ENCODE data around the gene PTCHD1.

PTCHD1 gene

DNA sequence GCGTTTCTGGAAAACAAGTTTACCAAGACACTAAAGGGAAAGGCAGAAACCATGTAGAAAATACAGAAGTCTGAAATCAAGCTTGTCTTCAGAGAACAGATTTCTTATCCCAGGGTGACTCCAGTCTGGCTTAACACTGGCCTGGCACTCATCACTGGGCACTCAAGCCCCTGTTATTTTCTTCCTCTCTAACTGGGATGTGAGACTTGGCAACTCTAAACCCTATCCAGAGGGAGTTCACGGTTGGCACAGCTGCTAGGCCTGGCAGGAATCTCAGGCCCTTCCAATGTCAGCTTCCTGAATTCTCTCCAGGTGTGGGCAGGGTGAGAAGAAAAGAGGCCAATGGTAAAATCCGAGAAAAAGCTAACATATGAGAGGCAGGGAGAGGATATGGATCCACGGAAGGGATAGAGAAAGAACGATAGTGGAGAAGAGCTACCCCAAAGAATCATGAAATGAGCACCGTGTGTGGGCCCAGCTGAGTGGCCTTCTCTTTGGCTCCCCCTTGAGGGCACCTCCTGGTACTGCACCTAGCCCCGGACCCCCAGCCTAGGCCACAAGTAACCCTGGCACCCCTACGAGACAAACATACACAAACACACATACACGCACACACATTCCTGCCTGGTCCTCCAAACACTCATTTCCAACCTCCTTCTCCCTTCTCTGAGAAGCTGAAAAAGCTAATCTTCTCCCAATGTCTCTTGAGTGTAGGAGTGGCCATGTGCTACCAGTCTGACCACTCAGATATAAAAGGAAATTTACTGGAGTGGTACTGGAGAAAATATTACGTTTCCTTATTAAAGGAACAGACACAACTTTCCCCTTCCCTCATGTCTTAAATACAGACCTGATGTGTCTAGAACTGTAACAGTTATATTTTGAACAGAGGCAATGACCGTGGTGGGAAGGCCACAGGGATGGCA, 16.6 kb upstream of the PTCHD1 start:
- FAIRE-seq (peak; percentile 85), DNase-seq (ENCODE audit: insufficient read length, low spot score) (no peak)
- TF ChIP-seq POU2F2 (IDR thresholded peaks at IDR 0.05; ENCODE audit: low read depth, low read length) (no peak), SPI1 (IDR thresholded peaks at IDR 0.05; ENCODE audit: low read depth, low read length) (no peak), POLR2A (IDR thresholded peaks at IDR 0.05; ENCODE audit: low read depth, low read length) (no peak), TAF1 (IDR thresholded peaks at IDR 0.05; ENCODE audit: low read depth, low read length) (no peak), POLR2AphosphoS5 (IDR thresholded peaks at IDR 0.05; ENCODE audit: low read depth, low read length) (no peak), PAX5 (IDR thresholded peaks at IDR 0.05; ENCODE audit: insufficient read depth, low read length, severe bottlenecking) (no peak)

DNA sequence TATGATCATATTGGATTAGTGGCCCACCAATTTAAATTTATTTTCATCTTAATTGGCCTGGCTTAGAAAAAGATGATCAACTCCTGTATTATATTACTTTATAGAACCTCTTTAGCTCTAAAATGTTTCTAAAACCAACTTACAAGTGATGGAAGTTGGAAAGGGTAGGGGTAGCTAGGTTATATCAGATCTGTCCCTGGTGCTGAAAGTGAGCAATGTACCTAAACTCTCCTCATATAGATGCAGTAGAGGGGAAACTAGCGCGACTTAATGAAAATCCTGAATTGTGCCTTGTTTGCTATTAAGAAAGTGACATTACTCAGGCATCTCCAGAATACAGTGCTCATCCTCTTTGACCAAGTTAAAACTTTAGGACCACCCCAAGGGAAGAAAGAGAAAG, 7.5 kb upstream of the PTCHD1 start:
- FAIRE-seq: no peak
- no peak for DNase-seq (ENCODE audit: insufficient read length, low spot score)
- TF ChIP-seq TAF1 (IDR thresholded peaks at IDR 0.05; ENCODE audit: low read depth, low read length): no peak
- no peak for TF ChIP-seq POLR2A (IDR thresholded peaks at IDR 0.05; ENCODE audit: low read depth, low read length)
- TF ChIP-seq SPI1 (IDR thresholded peaks at IDR 0.05; ENCODE audit: low read depth, low read length): no peak
- no peak for TF ChIP-seq POU2F2 (IDR thresholded peaks at IDR 0.05; ENCODE audit: low read depth, low read length)
- no peak for TF ChIP-seq PAX5 (IDR thresholded peaks at IDR 0.05; ENCODE audit: insufficient read depth, low read length, severe bottlenecking)
- no peak for TF ChIP-seq POLR2AphosphoS5 (IDR thresholded peaks at IDR 0.05; ENCODE audit: low read depth, low read length)

DNA sequence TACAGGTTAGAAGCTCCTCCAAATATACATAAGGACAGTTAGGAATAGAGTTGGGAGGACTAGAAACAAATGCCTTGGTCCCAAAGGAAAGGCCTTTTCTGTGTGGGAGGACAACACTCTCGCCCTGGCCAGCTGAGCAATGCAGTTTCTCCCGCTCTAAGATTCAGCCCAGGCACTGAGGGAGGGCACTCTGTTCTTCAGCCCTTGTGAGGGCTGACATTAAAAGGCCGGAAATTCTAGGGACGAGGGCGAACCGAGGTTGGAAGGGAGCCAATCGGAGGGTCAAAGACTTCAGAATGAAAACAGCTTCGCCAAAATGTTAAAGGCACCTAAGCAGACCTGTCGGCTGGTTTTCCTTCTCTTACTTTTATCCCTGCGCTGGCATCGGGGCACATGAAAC, 2.9 kb upstream of the PTCHD1 start:
- no peak for TF ChIP-seq SPI1 (IDR thresholded peaks at IDR 0.05; ENCODE audit: low read depth, low read length)
- no peak for TF ChIP-seq POLR2AphosphoS5 (IDR thresholded peaks at IDR 0.05; ENCODE audit: low read depth, low read length)
- no peak for TF ChIP-seq POU2F2 (IDR thresholded peaks at IDR 0.05; ENCODE audit: low read depth, low read length)
- TF ChIP-seq PAX5 (IDR thresholded peaks at IDR 0.05; ENCODE audit: insufficient read depth, low read length, severe bottlenecking): no peak
- TF ChIP-seq POLR2A (IDR thresholded peaks at IDR 0.05; ENCODE audit: low read depth, low read length): no peak
- TF ChIP-seq TAF1 (IDR thresholded peaks at IDR 0.05; ENCODE audit: low read depth, low read length): no peak
- no peak for DNase-seq (ENCODE audit: insufficient read length, low spot score)
- FAIRE-seq: no peak

DNA sequence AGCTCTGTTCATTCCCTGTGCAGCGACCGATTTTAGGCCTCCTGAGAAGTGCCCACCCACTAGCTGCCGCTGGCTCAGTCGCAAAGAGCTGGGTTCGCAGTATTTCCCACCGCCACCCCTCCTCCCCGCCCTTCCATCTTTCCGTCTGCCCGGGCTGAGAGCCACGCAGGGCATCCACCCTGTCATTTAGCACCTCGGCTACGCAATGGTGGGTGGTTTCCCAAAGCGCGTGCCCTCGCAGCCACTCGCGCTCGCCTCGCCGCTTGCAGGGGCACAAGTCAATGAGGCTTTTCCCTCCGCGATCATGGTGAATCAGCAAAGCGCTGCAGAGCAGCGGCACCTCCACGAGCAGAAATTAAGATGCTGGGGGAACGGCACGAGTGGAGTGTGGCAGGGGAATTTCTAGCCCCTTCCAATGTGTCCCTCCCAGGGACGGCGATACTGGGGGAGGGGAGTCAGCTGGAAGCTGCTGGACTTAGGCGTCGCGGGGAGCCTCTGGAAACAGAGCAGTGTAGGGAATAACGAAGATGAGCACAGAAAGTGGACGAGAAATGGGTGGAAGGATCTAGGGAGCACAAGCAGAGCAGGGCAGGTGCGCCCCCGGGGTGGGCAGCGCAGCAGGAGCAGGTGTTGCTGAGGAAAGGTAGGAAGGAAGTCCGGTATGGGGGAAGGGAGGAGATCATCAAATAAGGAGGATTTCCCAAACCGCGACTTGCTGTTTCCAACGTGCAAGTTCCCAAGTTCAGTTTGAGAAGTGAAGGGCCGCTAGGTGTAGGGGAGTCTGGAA, 2.4 kb upstream of the PTCHD1 start:
- FAIRE-seq (no peak), DNase-seq (ENCODE audit: insufficient read length, low spot score) (no peak)
- TF ChIP-seq POLR2A (IDR thresholded peaks at IDR 0.05; ENCODE audit: low read depth, low read length) (no peak), PAX5 (IDR thresholded peaks at IDR 0.05; ENCODE audit: insufficient read depth, low read length, severe bottlenecking) (no peak), SPI1 (IDR thresholded peaks at IDR 0.05; ENCODE audit: low read depth, low read length) (no peak), POU2F2 (IDR thresholded peaks at IDR 0.05; ENCODE audit: low read depth, low read length) (no peak), POLR2AphosphoS5 (IDR thresholded peaks at IDR 0.05; ENCODE audit: low read depth, low read length) (no peak)

DNA sequence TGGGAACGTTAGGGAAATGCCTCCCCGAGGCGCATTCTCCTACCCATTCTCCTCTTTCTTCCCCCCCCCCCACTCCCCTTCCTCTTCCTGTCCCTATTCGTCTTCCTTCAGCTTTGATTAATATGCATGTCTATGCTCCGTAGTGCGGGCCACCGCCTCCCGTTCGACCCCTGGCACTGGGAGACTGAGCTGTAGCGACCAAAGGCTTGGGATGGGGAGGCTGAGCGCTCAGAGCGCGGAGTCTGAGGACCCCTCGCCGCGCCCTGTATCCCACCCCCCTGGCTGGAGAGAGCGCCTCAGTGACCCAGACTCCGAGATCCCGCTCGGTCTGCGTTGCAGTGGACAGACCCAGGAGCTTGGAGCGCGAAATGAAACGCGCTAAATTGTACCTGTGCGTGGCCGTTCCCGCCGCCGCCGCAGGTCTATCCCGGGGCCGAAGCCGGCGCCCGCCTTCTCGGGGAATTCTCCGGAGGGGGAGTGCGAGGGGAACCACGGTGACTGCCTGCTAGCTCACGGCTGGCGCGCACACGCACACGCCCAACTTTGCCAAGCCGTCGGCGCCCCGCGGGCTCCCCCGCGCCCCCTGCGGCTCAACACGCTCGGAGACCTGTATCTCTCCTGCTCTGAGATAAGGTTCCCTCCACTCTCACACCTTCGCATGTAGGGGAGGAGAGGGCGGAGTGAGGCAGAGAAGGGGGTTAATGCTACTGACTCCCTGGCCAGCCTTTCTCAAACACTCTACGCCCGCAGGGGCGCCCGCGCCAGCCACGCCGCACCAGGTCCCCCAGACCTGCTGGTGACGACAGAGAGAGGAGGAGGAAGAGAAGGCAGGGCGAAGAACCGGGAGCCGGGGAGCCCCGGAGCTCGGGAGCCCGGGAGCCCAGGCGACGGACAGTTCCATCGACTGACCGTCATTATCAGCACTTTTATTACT, 1.5 kb upstream of the PTCHD1 start:
- DNase-seq (ENCODE audit: insufficient read length, low spot score): no peak
- no peak for FAIRE-seq
- TF ChIP-seq POLR2A (IDR thresholded peaks at IDR 0.05; ENCODE audit: low read depth, low read length): no peak

DNA sequence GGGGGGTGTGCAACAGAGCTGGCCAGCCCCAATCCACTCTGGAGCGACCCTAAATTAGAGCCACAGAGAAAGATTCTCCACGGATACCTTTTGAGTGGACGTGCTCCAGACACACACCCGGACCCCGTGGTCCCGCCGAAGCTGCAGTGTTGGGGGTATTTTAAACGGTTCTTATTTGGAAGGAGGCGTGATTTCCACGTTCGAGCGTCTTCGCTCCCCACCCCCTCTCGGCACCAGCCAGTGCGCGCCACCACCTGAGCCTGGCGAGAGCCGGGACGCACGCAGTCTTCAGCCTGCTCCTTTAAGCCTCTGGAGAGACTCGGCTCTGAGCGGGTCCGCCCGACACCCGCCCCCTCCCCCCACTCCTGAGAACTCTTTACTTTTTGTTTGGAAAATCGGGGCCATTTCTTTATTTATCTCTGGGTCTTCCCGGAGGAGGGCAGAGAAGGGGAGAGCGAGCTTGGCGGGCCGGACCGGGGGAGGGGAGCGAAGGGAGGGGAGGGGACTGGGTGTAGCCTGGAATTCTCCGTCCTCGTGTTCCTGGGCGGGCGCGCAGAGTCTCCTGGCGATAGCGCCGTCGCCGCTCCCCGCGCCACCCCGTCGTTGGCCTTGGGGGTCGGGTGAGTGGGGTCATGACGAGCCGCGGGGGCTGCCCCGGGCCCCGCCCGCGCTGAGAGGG, 668 bp upstream of the PTCHD1 start:
- TF ChIP-seq PAX5 (IDR thresholded peaks at IDR 0.05; ENCODE audit: insufficient read depth, low read length, severe bottlenecking): no peak
- no peak for DNase-seq (ENCODE audit: insufficient read length, low spot score)
- FAIRE-seq: no peak

DNA sequence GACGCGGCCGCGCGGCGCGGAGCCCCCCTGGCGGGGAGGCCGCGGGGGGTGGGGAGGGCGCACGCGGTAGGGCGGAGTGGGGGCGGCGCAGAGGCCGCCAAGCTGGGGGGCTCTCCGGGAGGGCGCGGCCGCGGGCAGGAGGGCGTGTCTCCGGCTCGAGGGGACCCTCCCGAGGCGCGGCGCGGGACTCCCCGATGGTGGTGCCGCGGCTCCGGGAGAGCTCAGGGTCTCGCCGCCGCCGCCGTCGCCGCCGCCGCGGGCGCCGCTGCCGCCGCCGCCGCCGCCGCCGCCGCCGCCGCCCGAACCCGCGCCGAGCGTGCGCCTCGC, 165 bp upstream of the PTCHD1 start:
- no peak for TF ChIP-seq POLR2AphosphoS5 (IDR thresholded peaks at IDR 0.05; ENCODE audit: low read depth, low read length)
- no peak for TF ChIP-seq POU2F2 (IDR thresholded peaks at IDR 0.05; ENCODE audit: low read depth, low read length)
- TF ChIP-seq SPI1 (IDR thresholded peaks at IDR 0.05; ENCODE audit: low read depth, low read length): no peak
- TF ChIP-seq POLR2A (IDR thresholded peaks at IDR 0.05; ENCODE audit: low read depth, low read length): no peak
- TF ChIP-seq PAX5 (IDR thresholded peaks at IDR 0.05; ENCODE audit: insufficient read depth, low read length, severe bottlenecking): no peak
- TF ChIP-seq TAF1 (IDR thresholded peaks at IDR 0.05; ENCODE audit: low read depth, low read length): no peak
- DNase-seq (ENCODE audit: insufficient read length, low spot score) (no peak), FAIRE-seq (no peak)

DNA sequence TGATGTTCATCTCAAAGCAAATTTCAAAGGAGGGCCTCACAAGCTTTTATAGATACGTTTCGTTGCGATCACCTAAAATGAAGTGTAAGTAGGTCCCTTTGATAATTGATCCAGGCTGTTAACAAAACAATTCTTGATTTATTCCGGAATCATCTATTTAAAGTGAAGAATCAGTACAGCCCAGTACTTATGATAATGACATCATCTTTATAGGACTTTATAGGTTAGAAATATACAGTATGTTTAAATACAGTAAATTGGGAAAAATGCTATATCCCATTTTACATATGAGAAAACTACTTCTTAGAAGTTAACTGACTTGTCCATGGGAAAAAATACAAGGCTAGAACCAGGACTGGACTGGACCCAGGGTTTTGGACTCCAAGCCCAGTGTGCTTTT, 3.7 kb downstream of the PTCHD1 start:
- DNase-seq (ENCODE audit: insufficient read length, low spot score): no peak
- FAIRE-seq: no peak
- TF ChIP-seq POLR2A (IDR thresholded peaks at IDR 0.05; ENCODE audit: low read depth, low read length) (no peak), POLR2AphosphoS5 (IDR thresholded peaks at IDR 0.05; ENCODE audit: low read depth, low read length) (no peak), PAX5 (IDR thresholded peaks at IDR 0.05; ENCODE audit: insufficient read depth, low read length, severe bottlenecking) (no peak), POU2F2 (IDR thresholded peaks at IDR 0.05; ENCODE audit: low read depth, low read length) (no peak), SPI1 (IDR thresholded peaks at IDR 0.05; ENCODE audit: low read depth, low read length) (no peak), TAF1 (IDR thresholded peaks at IDR 0.05; ENCODE audit: low read depth, low read length) (no peak)

DNA sequence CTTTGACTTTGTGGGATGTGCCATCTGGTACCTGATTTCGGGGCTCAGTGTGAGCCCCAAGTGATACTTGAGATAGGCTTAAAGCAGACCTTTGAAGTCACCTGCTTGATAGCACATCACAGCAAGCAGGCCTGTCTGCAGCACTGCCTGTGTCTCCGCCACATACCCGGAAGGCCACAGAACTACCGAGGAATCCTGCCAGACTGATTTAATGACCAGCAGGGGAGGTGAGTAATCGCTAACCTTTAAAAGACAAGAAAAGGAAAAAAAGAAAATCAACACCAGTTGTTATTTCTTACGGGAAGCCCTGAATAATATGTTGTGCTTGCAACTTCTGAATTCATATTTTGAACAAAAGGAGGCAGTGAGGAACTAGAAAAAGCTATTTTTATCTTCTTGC, 6.8 kb downstream of the PTCHD1 start:
- FAIRE-seq (no peak), DNase-seq (ENCODE audit: insufficient read length, low spot score) (no peak)
- no peak for TF ChIP-seq PAX5 (IDR thresholded peaks at IDR 0.05; ENCODE audit: insufficient read depth, low read length, severe bottlenecking)
